BLaER1 treated with 17β-estradiol and CSF1 and Interleukin-3, amounts not matched to agents 10 nM and 100 nM (cell line): Measurements from ENCODE around the gene HSPG2.
A peak's percentile ranks its signal among the peaks of the same experiment; 100 is the strongest.

Experiments
- H3K27ac ChIP-seq, 11 experiments: shearing (Covaris generic); formaldehyde crosslinking; 2 replicates each; pipeline ENCODE4 v1.8.1; 2022
- H3K27me3 ChIP-seq, 11 experiments: shearing (Covaris generic); formaldehyde crosslinking; 2 replicates each; pipeline ENCODE4 v1.8.1; 2022
- H3K36me3 ChIP-seq, 11 experiments: shearing (Covaris generic); formaldehyde crosslinking; 2 replicates each; pipeline ENCODE4 v1.8.1; 2022
- H3K4me1 ChIP-seq, 10 experiments: shearing (Covaris generic); formaldehyde crosslinking; 2 replicates each; pipeline ENCODE4 v1.8.1; 2022
- H3K4me2 ChIP-seq, 11 experiments: shearing (Covaris generic); formaldehyde crosslinking; 2 replicates each; pipeline ENCODE4 v1.8.1; 2022
- H3K4me3 ChIP-seq, 10 experiments: shearing (Covaris generic); formaldehyde crosslinking; 2 replicates each; pipeline ENCODE4 v1.8.1; 2022
- H3K9ac ChIP-seq, 11 experiments: shearing (Covaris generic); formaldehyde crosslinking; 2 replicates each; pipeline ENCODE4 v1.8.1; 2022
- H3K9me3 ChIP-seq, 11 experiments: shearing (Covaris generic); formaldehyde crosslinking; replicated peaks in 1 of 11; 2 replicates each; pipeline ENCODE4 v1.8.1; 2022
- H4K20me1 ChIP-seq, 11 experiments: shearing (Covaris generic); formaldehyde crosslinking; 2 replicates each; pipeline ENCODE4 v1.8.1; 2022
- Cebpa-rat ChIP-seq, 11 experiments: shearing (Covaris generic); IDR thresholded peaks; 2 replicates each; pipeline ENCODE4 v1.8.1; 2022

The HSPG2 gene

DNA sequence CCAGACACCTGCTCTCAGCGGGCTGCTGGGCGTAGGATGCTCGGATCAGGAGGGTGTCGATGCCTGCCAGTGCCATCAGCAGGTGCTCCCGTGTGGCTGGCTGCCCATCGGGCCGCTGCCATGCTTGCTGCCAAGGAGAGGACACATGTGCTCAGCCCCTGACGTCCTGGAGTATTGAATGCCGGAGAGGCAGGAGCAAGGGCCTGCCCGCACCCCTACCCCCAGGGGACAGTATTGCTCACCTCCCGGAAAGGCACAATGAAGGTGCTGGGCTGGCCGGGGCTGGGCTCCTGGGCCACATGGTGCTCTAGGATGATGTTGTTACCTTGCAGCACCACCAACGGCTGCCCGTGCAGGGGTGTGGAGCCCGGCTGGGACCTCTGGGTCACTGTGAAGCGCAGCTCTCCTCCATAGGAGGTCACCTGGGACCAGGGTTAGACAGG lies 61.5 kb downstream of the HSPG2 start:
- H3K4me2 ChIP-seq: no peak overlapping the region
- no peak for TF ChIP-seq Cebpa-rat (IDR thresholded peaks at IDR 0.05)
- H3K9ac ChIP-seq: no peak overlapping the region
- peaks cover 5 to 98% (median 72%) of the 10 kb centered on the region in 11 experiments; a peak in 21 of 22 replicates for H3K36me3 ChIP-seq
- H3K9me3 ChIP-seq: no peaks in the 10 kb centered on the region
- peaks cover 0 to 22% (median 0%) of the 10 kb centered on the region in 11 experiments; a peak in 3 of 22 replicates for H4K20me1 ChIP-seq
- H3K4me1 ChIP-seq: peaks cover 0 to 18% (median 12%) of the 10 kb centered on the region in 10 experiments; a peak in 13 of 20 replicates
- H3K27me3 ChIP-seq: no peaks in the 10 kb centered on the region
- no peak overlapping the region for H3K27ac ChIP-seq
- H3K4me3 ChIP-seq: no peak overlapping the region

DNA sequence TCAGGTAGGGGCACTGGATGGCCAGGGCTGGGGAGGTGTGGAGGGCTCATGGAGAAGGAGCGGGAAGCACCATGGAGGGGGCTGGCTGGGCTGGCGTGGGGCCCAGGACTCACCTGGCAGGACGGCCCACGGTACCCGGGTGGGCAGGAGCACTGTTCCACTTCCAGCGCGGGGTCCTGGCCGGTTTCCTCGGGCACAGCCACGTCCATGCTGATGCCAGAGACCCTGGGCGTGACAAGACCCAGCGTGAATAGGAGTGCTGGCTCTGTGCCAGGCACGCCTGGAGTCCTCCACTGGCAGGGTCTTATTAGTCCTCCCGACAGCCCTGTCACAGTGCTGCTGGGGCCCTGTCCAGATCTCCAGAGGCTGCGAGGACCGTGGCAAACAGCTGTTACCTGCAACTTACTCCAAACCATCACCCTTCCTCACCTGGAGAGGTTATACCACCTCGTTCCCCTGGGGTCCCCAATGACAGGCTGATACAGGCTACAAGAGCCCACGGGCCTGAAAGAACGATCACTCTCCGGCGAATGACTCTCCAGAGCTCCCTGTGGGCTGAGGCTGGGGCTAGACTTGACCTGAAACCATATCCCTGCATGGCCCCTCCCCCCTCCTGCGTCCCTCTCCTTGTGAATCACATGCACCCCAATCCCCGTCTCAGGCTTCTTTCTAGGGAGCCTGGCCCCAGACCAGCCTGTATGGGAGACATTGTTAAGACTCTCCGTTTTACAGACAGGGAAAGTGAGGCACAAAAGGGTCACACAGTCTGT lies 62.1 kb downstream of the HSPG2 start:
- Histone ChIP-seq H3K9me3 (no peaks in the 10 kb centered on the region), H3K4me2 (no peak overlapping the region), H3K36me3 (peaks cover 0 to 98% (median 65%) of the 10 kb centered on the region in 11 experiments; a peak in 19 of 22 replicates), H3K4me1 (peaks cover 0 to 24% (median 18%) of the 10 kb centered on the region in 10 experiments; a peak in 13 of 20 replicates), H3K27ac (no peak overlapping the region), H3K27me3 (no peaks in the 10 kb centered on the region), H3K9ac (no peak overlapping the region), H3K4me3 (no peak overlapping the region), H4K20me1 (peaks cover 0 to 24% (median 0%) of the 10 kb centered on the region in 11 experiments; a peak in 2 of 22 replicates)
- no peak for TF ChIP-seq Cebpa-rat (IDR thresholded peaks at IDR 0.05)

DNA sequence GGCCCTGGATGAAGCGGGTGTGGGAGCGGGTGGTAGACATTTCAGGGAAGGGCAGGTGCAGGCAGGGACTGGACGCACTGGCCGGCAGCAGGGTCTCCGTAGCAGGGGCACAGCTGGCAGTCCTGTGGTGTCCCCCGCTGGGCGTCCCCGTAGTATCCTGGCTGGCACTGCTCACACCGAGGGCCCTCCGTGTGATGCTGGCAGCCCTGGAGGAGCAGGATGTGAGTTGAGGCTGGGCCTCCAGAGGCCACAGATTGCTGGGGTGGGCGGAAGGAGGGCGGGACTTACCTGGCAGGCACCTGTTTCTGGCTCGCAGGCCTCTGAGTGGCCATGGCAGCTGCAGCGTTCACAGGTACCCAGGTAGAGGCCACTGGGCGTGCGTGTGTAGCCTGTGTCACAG lies 62.8 kb downstream of the HSPG2 start:
- Histone ChIP-seq H4K20me1 (peaks cover 0 to 28% (median 0%) of the 10 kb centered on the region in 11 experiments; a peak in 2 of 22 replicates), H3K27me3 (no peaks in the 10 kb centered on the region), H3K27ac (no peak overlapping the region), H3K36me3 (peaks cover 0 to 98% (median 62%) of the 10 kb centered on the region in 11 experiments; a peak in 18 of 22 replicates), H3K9ac (no peak overlapping the region), H3K4me2 (no peak overlapping the region), H3K9me3 (no peaks in the 10 kb centered on the region), H3K4me3 (no peak overlapping the region), H3K4me1 (peaks cover 0 to 30% (median 25%) of the 10 kb centered on the region in 10 experiments; a peak in 13 of 20 replicates)
- TF ChIP-seq Cebpa-rat (IDR thresholded peaks at IDR 0.05): no peak

DNA sequence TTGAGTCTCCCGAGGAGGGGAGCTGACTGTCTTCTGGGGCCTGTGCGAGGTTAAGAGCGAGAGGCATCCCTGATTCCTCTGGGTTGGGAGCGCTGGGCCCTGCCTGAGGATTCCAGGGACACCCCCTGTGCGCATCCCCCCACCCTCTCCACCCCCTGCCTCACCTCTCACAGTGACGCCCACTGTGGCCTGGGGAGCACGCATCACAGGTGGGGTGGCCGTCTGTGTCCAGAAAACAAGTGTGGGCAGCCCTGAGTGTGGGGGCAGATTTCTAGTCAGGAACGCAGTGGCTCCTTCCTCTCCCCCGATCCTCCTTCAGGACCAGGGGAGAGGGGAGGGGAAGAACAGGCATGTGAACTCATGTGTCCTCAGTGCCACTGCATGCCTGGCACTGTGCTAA lies 63.3 kb downstream of the HSPG2 start:
- Histone ChIP-seq H3K36me3 (peaks cover 0 to 95% (median 58%) of the 10 kb centered on the region in 11 experiments; a peak in 18 of 22 replicates), H3K4me2 (no peak overlapping the region), H3K4me3 (no peak overlapping the region), H3K27ac (no peak overlapping the region), H3K9ac (no peak overlapping the region), H3K4me1 (peaks cover 0 to 33% (median 25%) of the 10 kb centered on the region in 10 experiments; a peak in 13 of 20 replicates), H3K27me3 (no peaks in the 10 kb centered on the region), H4K20me1 (peaks cover 0 to 28% (median 0%) of the 10 kb centered on the region in 11 experiments; a peak in 2 of 22 replicates), H3K9me3 (no peaks in the 10 kb centered on the region)
- no peak for TF ChIP-seq Cebpa-rat (IDR thresholded peaks at IDR 0.05)

DNA sequence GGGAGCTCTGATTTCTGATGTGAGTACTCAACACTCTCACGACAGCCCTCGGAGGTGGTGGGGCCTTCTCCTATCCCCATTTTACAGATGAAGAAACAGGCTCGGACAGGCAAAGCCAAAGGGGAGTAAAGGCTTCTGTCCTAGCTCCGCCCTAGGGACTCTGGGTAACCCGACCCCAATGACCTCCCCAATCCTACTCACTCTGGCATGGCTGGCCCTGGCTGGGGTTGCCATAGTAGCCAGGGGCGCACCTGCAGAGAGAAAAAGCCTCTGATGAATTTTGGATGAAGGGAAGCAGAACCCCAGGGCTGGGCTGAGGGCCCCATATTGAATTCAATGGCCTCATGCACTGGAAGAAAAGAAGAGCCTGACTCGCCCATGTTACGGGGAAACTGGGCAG lies 63.9 kb downstream of the HSPG2 start:
- no peak overlapping the region for H3K9ac ChIP-seq
- 0 out of 22 replicates have a peak overlapping the region, but pooled peaks of 1 of the 11 experiments have one; percentile 61 for H3K4me2 ChIP-seq
- no peaks in the 10 kb centered on the region for H3K9me3 ChIP-seq
- H3K4me1 ChIP-seq: peaks cover 0 to 35% (median 26%) of the 10 kb centered on the region in 10 experiments; a peak in 13 of 20 replicates
- H3K27ac ChIP-seq: no peak overlapping the region
- H4K20me1 ChIP-seq: peaks cover 0 to 28% (median 0%) of the 10 kb centered on the region in 11 experiments; a peak in 2 of 22 replicates
- H3K4me3 ChIP-seq: no peak overlapping the region
- no peak for TF ChIP-seq Cebpa-rat (IDR thresholded peaks at IDR 0.05)
- H3K27me3 ChIP-seq: no peaks in the 10 kb centered on the region
- H3K36me3 ChIP-seq: peaks cover 0 to 94% (median 52%) of the 10 kb centered on the region in 11 experiments; a peak in 18 of 22 replicates

DNA sequence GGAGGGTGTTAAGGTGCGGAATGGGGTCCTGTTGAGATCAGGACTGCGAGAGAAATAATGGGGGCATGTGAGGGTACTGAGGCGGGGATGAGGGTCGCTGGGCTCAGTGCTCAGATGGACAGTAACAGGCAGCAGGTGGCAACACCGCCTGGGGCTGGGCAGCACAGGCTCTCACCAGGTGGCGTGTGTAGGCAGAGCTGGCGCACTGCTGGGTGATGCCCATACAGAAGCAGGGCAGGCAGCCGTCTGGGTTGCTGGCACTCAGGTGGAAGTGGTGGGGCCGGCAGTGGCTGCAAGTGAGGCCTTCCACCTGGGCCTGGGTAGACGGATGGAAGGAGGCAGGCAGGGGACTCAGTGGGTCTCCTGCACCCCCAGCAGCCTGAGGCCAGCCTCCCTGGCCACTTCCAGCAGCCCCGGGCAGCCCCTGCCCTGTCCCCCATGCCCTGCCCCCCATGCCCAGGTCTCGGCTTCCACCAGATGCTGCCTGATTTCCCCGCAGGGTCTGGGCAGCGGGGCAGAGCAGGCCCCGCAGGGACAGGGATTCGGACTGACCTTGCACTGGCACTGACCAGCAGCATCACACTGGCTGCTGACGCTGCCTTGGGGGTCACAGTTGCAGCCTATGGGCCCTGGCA lies 64.5 kb downstream of the HSPG2 start:
- H3K27ac ChIP-seq: no peak overlapping the region
- peaks cover 0 to 89% (median 46%) of the 10 kb centered on the region in 11 experiments; a peak in 18 of 22 replicates for H3K36me3 ChIP-seq
- no peak overlapping the region for H3K4me3 ChIP-seq
- no peak for TF ChIP-seq Cebpa-rat (IDR thresholded peaks at IDR 0.05)
- H3K9me3 ChIP-seq: no peaks in the 10 kb centered on the region
- H3K4me1 ChIP-seq: peaks cover 0 to 41% (median 31%) of the 10 kb centered on the region in 10 experiments; a peak in 14 of 20 replicates
- H3K9ac ChIP-seq: peak overlapping the region in 1 of 11 experiments; percentile 18; a peak in 2 of 22 replicates
- peak overlapping the region in 8 of 11 experiments; percentile 18 to 61 (median 37); a peak in 13 of 22 replicates for H3K4me2 ChIP-seq
- peaks cover 0 to 28% (median 0%) of the 10 kb centered on the region in 11 experiments; a peak in 2 of 22 replicates for H4K20me1 ChIP-seq
- H3K27me3 ChIP-seq: no peaks in the 10 kb centered on the region

DNA sequence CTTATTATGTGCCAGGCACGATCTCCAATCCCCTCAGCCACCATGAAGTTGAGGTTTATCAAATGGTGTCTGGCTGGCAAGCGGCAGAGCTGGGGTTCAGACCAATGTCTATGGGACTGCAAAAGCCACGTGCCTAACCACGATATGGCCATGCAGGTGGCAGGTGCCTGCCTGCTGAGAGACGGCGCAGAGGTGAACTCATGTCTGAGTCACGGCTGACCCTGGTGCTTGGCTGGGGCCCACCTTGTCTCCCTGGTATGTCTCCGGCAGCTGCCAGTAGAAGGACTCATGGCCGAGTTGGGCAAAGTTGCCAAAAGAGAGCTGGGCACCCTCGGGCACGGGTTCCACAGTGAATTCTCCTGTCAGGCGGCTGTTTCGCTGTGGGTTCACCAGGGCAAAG lies 65.2 kb downstream of the HSPG2 start:
- H3K27ac ChIP-seq: no peak overlapping the region
- peaks cover 0 to 28% (median 0%) of the 10 kb centered on the region in 11 experiments; a peak in 2 of 22 replicates for H4K20me1 ChIP-seq
- peaks cover 0 to 83% (median 46%) of the 10 kb centered on the region in 11 experiments; a peak in 18 of 22 replicates for H3K36me3 ChIP-seq
- no peaks in the 10 kb centered on the region for H3K9me3 ChIP-seq
- no peaks in the 10 kb centered on the region for H3K27me3 ChIP-seq
- no peak overlapping the region; a peak in 2 of 22 replicates for H3K9ac ChIP-seq
- H3K4me1 ChIP-seq: peaks cover 0 to 47% (median 38%) of the 10 kb centered on the region in 10 experiments; a peak in 15 of 20 replicates
- peak overlapping the region in 8 of 11 experiments; percentile 18 to 61 (median 37); a peak in 13 of 22 replicates for H3K4me2 ChIP-seq
- no peak for TF ChIP-seq Cebpa-rat (IDR thresholded peaks at IDR 0.05)
- no peak overlapping the region for H3K4me3 ChIP-seq

DNA sequence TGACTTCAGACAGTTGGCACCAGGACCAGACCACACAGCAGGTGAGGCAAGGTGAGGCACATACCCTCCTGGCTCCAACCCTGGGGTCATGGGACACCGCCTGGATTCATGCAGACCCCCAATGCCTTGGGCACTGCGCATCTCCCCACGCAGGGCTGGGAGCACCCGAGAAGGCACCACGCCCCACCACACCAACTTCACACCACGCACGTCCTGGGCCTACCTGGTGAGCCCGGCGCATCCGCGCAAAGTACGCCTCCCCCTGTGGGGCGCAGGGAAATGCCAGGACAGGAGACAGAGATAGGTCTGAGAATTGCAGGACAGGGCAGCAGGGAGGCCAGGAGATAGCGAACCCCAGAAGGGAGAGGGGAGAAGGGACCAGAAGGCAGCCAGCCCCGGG lies 66.5 kb downstream of the HSPG2 start:
- Histone ChIP-seq H3K9me3 (no peaks in the 10 kb centered on the region), H3K27ac (no peak overlapping the region), H4K20me1 (peaks cover 0 to 20% (median 0%) of the 10 kb centered on the region in 11 experiments; a peak in 2 of 22 replicates), H3K36me3 (peaks cover 0 to 72% (median 36%) of the 10 kb centered on the region in 11 experiments; a peak in 15 of 22 replicates), H3K9ac (no peak overlapping the region), H3K4me2 (peak overlapping the region in 3 of 11 experiments; percentile 28 to 54 (median 44); a peak in 3 of 22 replicates), H3K4me1 (peaks cover 9 to 61% (median 51%) of the 10 kb centered on the region in 10 experiments), H3K4me3 (no peak overlapping the region), H3K27me3 (no peaks in the 10 kb centered on the region)
- no peak for TF ChIP-seq Cebpa-rat (IDR thresholded peaks at IDR 0.05)
